A673 (cell line): Measurements from ENCODE around the gene CRACR2B. TPM values are rescaled to one million over a fixed set of nuclear protein-coding genes. Genes with fewer than 3 reads are reported as not detected.

ENCODE experiments used
- BruUV-seq: library from RNA; stranded (reverse); fragments of 400-500 nt; replicated peaks from 2 replicates; lab custom pipeline; 2021; lab: Mats Ljungman, UMichigan
- CTCF ChIA-PET: fragments of 300-600 bp; sonication (Branson Sonifier 250); formaldehyde crosslinking; loops from one replicate; lab custom pipeline; 2022; ENCODE audit warnings: antibody characterized with exemption; lab: Charles Lee
- POLR2A ChIA-PET: fragments of 300-600 bp; sonication (Branson Sonifier 250); formaldehyde crosslinking; loops from one replicate; lab custom pipeline; 2022; ENCODE audit warnings: antibody characterized with exemption; ENCODE audit not compliant: low non-redundant PET; lab: Charles Lee
- DNase-seq: peaks from one replicate; pipeline ENCODE4 v3.0.0-alpha.2; 2015; ENCODE audit warnings: low spot score
- H3K27ac ChIP-seq: fragments of 200-600 bp; sonication (generic); 2 replicates; pipeline ENCODE4 v1.5.1; 2016; ENCODE audit warnings: mixed run types, low read depth, mild to moderate bottlenecking, mixed read lengths, antibody characterized with exemption, low read length; ENCODE audit not compliant: poor library complexity, severe bottlenecking
- H3K27me3 ChIP-seq: fragments of 200-600 bp; sonication (generic); replicated peaks from 2 replicates; pipeline ENCODE4 v1.6.1; 2017; ENCODE audit warnings: mixed run types, low read depth, mild to moderate bottlenecking, mixed read lengths, antibody characterized with exemption, low read length; ENCODE audit not compliant: insufficient read depth, poor library complexity
- H3K36me3 ChIP-seq: fragments of 200-600 bp; sonication (generic); 2 replicates; pipeline ENCODE4 v1.6.1; 2016; ENCODE audit warnings: mixed run types, mild to moderate bottlenecking, mixed read lengths, antibody characterized with exemption, low read length; ENCODE audit not compliant: insufficient read depth, poor library complexity, severe bottlenecking
- H3K4me1 ChIP-seq: fragments of 200-600 bp; sonication (generic); 2 replicates; pipeline ENCODE4 v1.6.1; 2017; ENCODE audit warnings: mixed run types, mild to moderate bottlenecking, mixed read lengths, antibody characterized with exemption, low read length; ENCODE audit not compliant: insufficient read depth, poor library complexity, severe bottlenecking
- H3K4me3 ChIP-seq: fragments of 200-600 bp; sonication (generic); 2 replicates; pipeline ENCODE4 v1.5.1; 2016; ENCODE audit warnings: low read depth, mixed run types, mild to moderate bottlenecking, mixed read lengths, low read length; ENCODE audit not compliant: poor library complexity, severe bottlenecking
- H3K9me3 ChIP-seq: fragments of 200-600 bp; sonication (generic); 2 replicates; pipeline ENCODE4 v1.6.1; 2016; ENCODE audit warnings: mixed run types, low read depth, mild to moderate bottlenecking, mixed read lengths, antibody characterized with exemption, low read length; ENCODE audit not compliant: poor library complexity, severe bottlenecking
- CTCF ChIP-seq: fragments of 300-800, 200-600 bp; sonication (generic); conservative IDR thresholded peaks from 2 replicates; pipeline ENCODE4 v1.5.1; 2017; ENCODE audit warnings: low read depth, mild to moderate bottlenecking, antibody characterized with exemption, low read length, moderate library complexity, mixed read lengths
- EZH2 ChIP-seq: fragments of 200-600 bp; sonication (generic); IDR thresholded peaks from 2 replicates; pipeline ENCODE4 v1.6.1; 2017; ENCODE audit warnings: borderline replicate concordance, low read depth, mild to moderate bottlenecking, mixed read lengths, antibody characterized with exemption, low read length; ENCODE audit not compliant: poor library complexity, severe bottlenecking
- intact Hi-C: fragments of 100-400 bp; cut with micrococcal nuclease; formaldehyde crosslinking; loops from one replicate; pipeline ENCODE4 v1.10.0; 2022; ENCODE audit not compliant: unreplicated experiment
- total RNA-seq: library from RNA; stranded (reverse); gene quantifications from 2 replicates; pipeline ENCODE4 v1.2.3, GENCODE V29; 2021

Gene CRACR2B
- total RNA-seq, 1 experiment from 2014 or later = 1.1 TPM

GRCh38 chr11:836700-837099 lies 9.0 kb downstream of the CRACR2B start:
- H3K9me3 ChIP-seq = no peaks in the 10 kb centered on the region
- DNase-seq = no peak
- no peak for TF ChIP-seq CTCF
- TF ChIP-seq EZH2 = no peak
- CTCF ChIA-PET = no interaction called here
- peaks cover 28% of the 10 kb centered on the region for H3K36me3 ChIP-seq
- H3K4me1 ChIP-seq = peaks cover 6% of the 10 kb centered on the region
- H3K27ac ChIP-seq = no peak overlapping the region
- POLR2A ChIA-PET = no interaction called here
- no TSS peak for BruUV-seq
- no peak overlapping the region for H3K4me3 ChIP-seq
- intact Hi-C loops = no loop called here
- H3K27me3 ChIP-seq = no peaks in the 10 kb centered on the region

GRCh38 chr11:837189-837989 lies 9.7 kb downstream of the CRACR2B start:
- TF ChIP-seq CTCF = no peak
- no peak for TF ChIP-seq EZH2
- intact Hi-C loops = no loop called here
- Histone ChIP-seq H3K36me3 (peaks cover 28% of the 10 kb centered on the region), H3K27me3 (no peaks in the 10 kb centered on the region), H3K9me3 (no peaks in the 10 kb centered on the region), H3K4me1 (peaks cover 1% of the 10 kb centered on the region), H3K4me3 (no peak overlapping the region), H3K27ac (no peak overlapping the region)
- POLR2A ChIA-PET = no interaction called here
- no peak for DNase-seq
- CTCF ChIA-PET = no interaction called here
- no TSS peak for BruUV-seq

DNA sequence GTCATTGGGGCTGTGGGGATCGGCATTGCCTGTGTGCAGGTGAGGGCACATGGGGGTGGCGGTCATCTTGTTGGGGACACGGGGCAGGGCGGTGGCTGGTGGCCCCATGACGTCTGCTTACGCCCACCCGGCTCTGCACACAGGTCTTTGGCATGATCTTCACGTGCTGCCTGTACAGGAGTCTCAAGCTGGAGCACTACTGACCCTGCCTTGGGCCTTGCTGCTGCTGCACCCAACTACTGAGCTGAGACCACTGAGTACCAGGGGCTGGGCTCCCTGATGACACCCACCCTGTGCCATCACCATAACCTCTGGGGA lies 10.2 kb downstream of the CRACR2B start:
- H3K36me3 ChIP-seq = peaks cover 28% of the 10 kb centered on the region
- no peaks in the 10 kb centered on the region for H3K4me1 ChIP-seq
- intact Hi-C loops = no loop called here
- H3K9me3 ChIP-seq = no peaks in the 10 kb centered on the region
- no TSS peak for BruUV-seq
- no peak overlapping the region for H3K27ac ChIP-seq
- no peak overlapping the region for H3K4me3 ChIP-seq
- no peak for DNase-seq
- POLR2A ChIA-PET = no interaction called here
- TF ChIP-seq EZH2 (no peak), CTCF (no peak)
- H3K27me3 ChIP-seq = no peaks in the 10 kb centered on the region
- CTCF ChIA-PET = no interaction called here
